B cell (primary cell): ENCODE measurements around the gene CCDC93. TPM values are rescaled to one million over a fixed set of nuclear protein-coding genes. Genes with fewer than 3 reads are reported as not detected.

ENCODE experiments used
- ATAC-seq: fragments of 200-7000 bp; cut with Tn5 transposase; one replicate; pipeline ENCODE4 v1.10.0; 2021; ENCODE audit warnings: low read depth, mild to moderate bottlenecking, moderate number of reproducible peaks, moderate library complexity
- CTCF ChIA-PET: fragments of 350-600 bp; sonication (Branson Sonifier 250); formaldehyde crosslinking; loops from one replicate; lab custom pipeline; 2021; ENCODE audit warnings: antibody characterized with exemption, inconsistent platforms; lab: Charles Lee
- POLR2A ChIA-PET: fragments of 350-600 bp; sonication (Branson Sonifier 250); formaldehyde crosslinking; loops from one replicate; lab custom pipeline; 2021; ENCODE audit warnings: antibody characterized with exemption; lab: Charles Lee
- DNase-seq: peaks from one replicate; pipeline ENCODE4 v3.0.0; 2013
- H2AFZ ChIP-seq: 2 replicates; pipeline ENCODE4 v1.6.1; 2012; ENCODE audit warnings: mild to moderate bottlenecking, low read depth, low read length; ENCODE audit not compliant: insufficient read depth, poor library complexity, severe bottlenecking
- H3K27ac ChIP-seq, 2 donors: 1 replicate in 1 of 2; 2 replicates in 1 of 2; pipeline ENCODE4 v1.5.1; 2012 to 2013; ENCODE audit warnings: low read length in 2 of 2, mild to moderate bottlenecking in 2 of 2, moderate library complexity in 1 of 2
- H3K27me3 ChIP-seq, 4 experiments: fragments of 200-600 bp in 1 of 4; sonication (generic) in 1 of 4; replicated peaks in 1 of 4; 1 replicate in 2 of 4; 2 replicates in 2 of 4; pipeline versions ENCODE4 v1.6.1 to v1.7.0; 2013 to 2016; ENCODE audit warnings: low read length in 3 of 4, mild to moderate bottlenecking in 2 of 4, mixed read lengths in 1 of 4, moderate library complexity in 1 of 4; ENCODE audit not compliant: insufficient read depth in 4 of 4, control insufficient read depth in 3 of 4; ENCODE audit errors: control extremely low read depth in 1 of 4
- H3K36me3 ChIP-seq, 2 experiments: replicated peaks in 1 of 2; 1 replicate in 1 of 2; 2 replicates in 1 of 2; pipeline versions ENCODE4 v1.6.1 to v1.7.1; 2013; ENCODE audit warnings: low read length in 1 of 2; ENCODE audit not compliant: insufficient read depth in 2 of 2, control insufficient read depth in 1 of 2; ENCODE audit errors: control extremely low read depth in 1 of 2, extremely low read depth in 1 of 2
- H3K4me1 ChIP-seq, 2 donors: fragments of 200-600 bp in 1 of 2; sonication (generic) in 1 of 2; 1 replicate in 1 of 2; 2 replicates in 1 of 2; pipeline versions ENCODE4 v1.5.1 to v1.6.1; 2013 to 2017; ENCODE audit warnings: low read length in 2 of 2; ENCODE audit not compliant: control insufficient read depth in 2 of 2, insufficient read depth in 2 of 2
- H3K4me2 ChIP-seq: replicated peaks from 2 replicates; pipeline ENCODE3; 2012; ENCODE audit warnings: mild to moderate bottlenecking, low read depth, low read length; ENCODE audit not compliant: poor library complexity, severe bottlenecking
- H3K4me3 ChIP-seq, 5 experiments: fragments of 200-600 bp in 1 of 5; sonication (generic) in 1 of 5; 1 replicate in 3 of 5; 2 replicates in 2 of 5; pipeline versions ENCODE4 v1.5.1 to v1.7.0; 2011 to 2016; ENCODE audit warnings: low read length in 4 of 5, mild to moderate bottlenecking in 4 of 5, low read depth in 2 of 5, control low read depth in 1 of 5, moderate library complexity in 1 of 5; ENCODE audit not compliant: insufficient read depth in 1 of 5; ENCODE audit errors: control extremely low read depth in 1 of 5, extremely low read depth in 1 of 5
- H3K79me2 ChIP-seq: fragments of 200-600 bp; sonication (generic); one replicate; pipeline ENCODE4 v1.6.0; 2016; ENCODE audit warnings: low read length; ENCODE audit not compliant: control insufficient read depth, insufficient read depth
- H3K9ac ChIP-seq: fragments of 200-600 bp; sonication (generic); 2 replicates; pipeline ENCODE4 v1.6.1; 2017; ENCODE audit warnings: mild to moderate bottlenecking, low read length, moderate library complexity
- H3K9me3 ChIP-seq, 3 donors: one replicate each; pipeline versions ENCODE4 v1.6.1 to v1.7.1; 2013; ENCODE audit warnings: low read length in 2 of 3; ENCODE audit not compliant: control insufficient read depth in 2 of 3, insufficient read depth in 1 of 3; ENCODE audit errors: control extremely low read depth in 1 of 3
- H4K20me1 ChIP-seq: 2 replicates; pipeline ENCODE4 v1.6.0; 2012; ENCODE audit warnings: mild to moderate bottlenecking, low read length; ENCODE audit not compliant: insufficient read depth, control insufficient read depth, poor library complexity, severe bottlenecking
- H3K27ac Mint-ChIP-seq: one replicate; pipeline ENCODE4 v1.8.0; 2021; ENCODE audit warnings: mixed read lengths
- H3K27me3 Mint-ChIP-seq: one replicate; pipeline ENCODE4 v1.8.0; 2021; ENCODE audit warnings: mixed read lengths
- H3K4me1 Mint-ChIP-seq: one replicate; pipeline ENCODE4 v1.8.0; 2021; ENCODE audit warnings: mixed read lengths
- H3K4me3 Mint-ChIP-seq: one replicate; pipeline ENCODE4 v1.8.0; 2021; ENCODE audit warnings: mixed read lengths
- H3K9me3 Mint-ChIP-seq: one replicate; pipeline ENCODE4 v1.8.0; 2022; ENCODE audit warnings: mixed read lengths; ENCODE audit not compliant: insufficient read depth
- EZH2 ChIP-seq: IDR thresholded peaks from 2 replicates; pipeline ENCODE4 v1.6.1; 2012; ENCODE audit warnings: borderline replicate concordance, low read depth, mild to moderate bottlenecking, moderate library complexity, low read length; ENCODE audit not compliant: insufficient read depth, poor library complexity, severe bottlenecking
- WGBS: methylation state at CpG from one replicate; pipeline ENCODE4 v1.1.5; 2013; ENCODE audit warnings: missing lambda C conversion rate; ENCODE audit not compliant: insufficient coverage; 5-methylcytosine and 5-hydroxymethylcytosine counted together
- intact Hi-C: fragments of 100-400 bp; cut with micrococcal nuclease; formaldehyde crosslinking; loops from one replicate; pipeline ENCODE4 v1.10.0; 2022
- polyA plus RNA-seq: library from polyadenylated mRNA; depleted of rRNA; stranded (reverse); fragments of >200 nt; gene quantifications from 2 replicates; pipeline ENCODE4 v1.2.3, GENCODE V29; 2012
- total RNA-seq, 2 donors: library from RNA; stranded (reverse); fragments of 120-200 nt in 1 of 2; gene quantifications; 1 replicate in 1 of 2; 2 replicates in 1 of 2; pipeline versions ENCODE4 v1.2.3 to v1.2.4, GENCODE V29; 2013 to 2022
- TF ChIP-seq, protein P1 (sequence below): fragments of 200-600 bp; IDR thresholded peaks from one replicate; pipeline ENCODE4 v1.8.0; 2022; ENCODE audit warnings: antibody characterized with exemption, mild to moderate bottlenecking

CCDC93 gene
- total and polyA plus RNA-seq, 2 donors (not counting 1 experiment from before 2014, with no cell fraction given), result 17.5 to 79.6 TPM

GRCh38 chr2:117921520-117921919 lies 92.3 kb downstream of the CCDC93 start:
- CTCF ChIA-PET, result no interaction called here
- POLR2A ChIA-PET, result no interaction called here

GRCh38 chr2:117918608-117919007 lies 95.3 kb downstream of the CCDC93 start:
- Histone ChIP-seq H3K4me3 (no peak overlapping the region), H3K4me1 (no peaks in the 10 kb centered on the region), H3K27ac (no peak overlapping the region), H3K9ac (no peak overlapping the region), H3K79me2 (no peaks in the 10 kb centered on the region), H4K20me1 (no peaks in the 10 kb centered on the region), H2AFZ (no peak overlapping the region), H3K36me3 (peaks cover 5 to 64% of the 10 kb centered on the region in 2 experiments), H3K9me3 (peaks cover 0 to 4% (median 0%) of the 10 kb centered on the region in 3 donors), H3K27me3 (no peaks in the 10 kb centered on the region), H3K4me2 (no peak overlapping the region)
- WGBS, result 90% methylated on average over 6 of the region's 7 CpGs
- H3K27ac Mint-ChIP-seq, result no peak overlapping the region
- ChIA-PET POLR2A (no interaction called here), CTCF (no interaction called here)
- TF ChIP-seq, protein P1, sequence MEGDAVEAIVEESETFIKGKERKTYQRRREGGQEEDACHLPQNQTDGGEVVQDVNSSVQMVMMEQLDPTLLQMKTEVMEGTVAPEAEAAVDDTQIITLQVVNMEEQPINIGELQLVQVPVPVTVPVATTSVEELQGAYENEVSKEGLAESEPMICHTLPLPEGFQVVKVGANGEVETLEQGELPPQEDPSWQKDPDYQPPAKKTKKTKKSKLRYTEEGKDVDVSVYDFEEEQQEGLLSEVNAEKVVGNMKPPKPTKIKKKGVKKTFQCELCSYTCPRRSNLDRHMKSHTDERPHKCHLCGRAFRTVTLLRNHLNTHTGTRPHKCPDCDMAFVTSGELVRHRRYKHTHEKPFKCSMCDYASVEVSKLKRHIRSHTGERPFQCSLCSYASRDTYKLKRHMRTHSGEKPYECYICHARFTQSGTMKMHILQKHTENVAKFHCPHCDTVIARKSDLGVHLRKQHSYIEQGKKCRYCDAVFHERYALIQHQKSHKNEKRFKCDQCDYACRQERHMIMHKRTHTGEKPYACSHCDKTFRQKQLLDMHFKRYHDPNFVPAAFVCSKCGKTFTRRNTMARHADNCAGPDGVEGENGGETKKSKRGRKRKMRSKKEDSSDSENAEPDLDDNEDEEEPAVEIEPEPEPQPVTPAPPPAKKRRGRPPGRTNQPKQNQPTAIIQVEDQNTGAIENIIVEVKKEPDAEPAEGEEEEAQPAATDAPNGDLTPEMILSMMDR, result no peak
- no peak for TF ChIP-seq EZH2
- no peaks in the 10 kb centered on the region for H3K9me3 Mint-ChIP-seq
- no peaks in the 10 kb centered on the region for H3K4me1 Mint-ChIP-seq
- DNase-seq (no peak), ATAC-seq (no peak)
- H3K4me3 Mint-ChIP-seq, result no peak overlapping the region
- intact Hi-C loops, result no loop called here
- H3K27me3 Mint-ChIP-seq, result no peaks in the 10 kb centered on the region

More at GRCh38 chr2:117921520-117921919, 92.3 kb downstream of the CCDC93 start:
- ATAC-seq, result no peak
- Mint-ChIP-seq H3K4me3 (no peak overlapping the region), H3K4me1 (no peaks in the 10 kb centered on the region), H3K27me3 (no peaks in the 10 kb centered on the region), H3K27ac (no peak overlapping the region), H3K9me3 (no peaks in the 10 kb centered on the region)
- no peak for TF ChIP-seq EZH2
- TF ChIP-seq, protein P1, result no peak
- Histone ChIP-seq H3K79me2 (no peaks in the 10 kb centered on the region), H3K4me3 (no peak overlapping the region), H3K4me1 (no peaks in the 10 kb centered on the region), H3K9me3 (no peaks in the 10 kb centered on the region), H3K4me2 (no peak overlapping the region), H3K36me3 (peaks cover 5 to 60% of the 10 kb centered on the region in 2 experiments), H3K27ac (no peak overlapping the region), H4K20me1 (no peaks in the 10 kb centered on the region), H2AFZ (no peak overlapping the region), H3K9ac (no peak overlapping the region), H3K27me3 (no peaks in the 10 kb centered on the region)
- DNase-seq, result no peak
- WGBS, result 95% methylated on average over 2 of the region's 3 CpGs
- intact Hi-C loops, result no loop called here
